Measurements from ENCODE around the gene BID.

- TF ChIP-seq, protein P1, sequence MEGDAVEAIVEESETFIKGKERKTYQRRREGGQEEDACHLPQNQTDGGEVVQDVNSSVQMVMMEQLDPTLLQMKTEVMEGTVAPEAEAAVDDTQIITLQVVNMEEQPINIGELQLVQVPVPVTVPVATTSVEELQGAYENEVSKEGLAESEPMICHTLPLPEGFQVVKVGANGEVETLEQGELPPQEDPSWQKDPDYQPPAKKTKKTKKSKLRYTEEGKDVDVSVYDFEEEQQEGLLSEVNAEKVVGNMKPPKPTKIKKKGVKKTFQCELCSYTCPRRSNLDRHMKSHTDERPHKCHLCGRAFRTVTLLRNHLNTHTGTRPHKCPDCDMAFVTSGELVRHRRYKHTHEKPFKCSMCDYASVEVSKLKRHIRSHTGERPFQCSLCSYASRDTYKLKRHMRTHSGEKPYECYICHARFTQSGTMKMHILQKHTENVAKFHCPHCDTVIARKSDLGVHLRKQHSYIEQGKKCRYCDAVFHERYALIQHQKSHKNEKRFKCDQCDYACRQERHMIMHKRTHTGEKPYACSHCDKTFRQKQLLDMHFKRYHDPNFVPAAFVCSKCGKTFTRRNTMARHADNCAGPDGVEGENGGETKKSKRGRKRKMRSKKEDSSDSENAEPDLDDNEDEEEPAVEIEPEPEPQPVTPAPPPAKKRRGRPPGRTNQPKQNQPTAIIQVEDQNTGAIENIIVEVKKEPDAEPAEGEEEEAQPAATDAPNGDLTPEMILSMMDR (conservative IDR thresholded peaks at IDR 0.05; ENCODE audit: low read length), result no peak
- no peak for TF ChIP-seq EZH2phosphoT487 (IDR thresholded peaks at IDR 0.05; ENCODE audit: borderline replicate concordance, low read depth, low read length)
Observed at GRCh38 chr22:17744430-17744829, 29.8 kb downstream of the BID start.

All from OCI-LY7 (cell line).